ENCODE results near the gene AZU1. TPM values are rescaled to one million over a fixed set of nuclear protein-coding genes. Genes with fewer than 3 reads are reported as not detected.
A peak's percentile ranks its signal among the peaks of the same experiment; 100 is the strongest.

Gene AZU1
- total RNA-seq, 1 donor from 2014 or later, result 0.21 TPM

DNA sequence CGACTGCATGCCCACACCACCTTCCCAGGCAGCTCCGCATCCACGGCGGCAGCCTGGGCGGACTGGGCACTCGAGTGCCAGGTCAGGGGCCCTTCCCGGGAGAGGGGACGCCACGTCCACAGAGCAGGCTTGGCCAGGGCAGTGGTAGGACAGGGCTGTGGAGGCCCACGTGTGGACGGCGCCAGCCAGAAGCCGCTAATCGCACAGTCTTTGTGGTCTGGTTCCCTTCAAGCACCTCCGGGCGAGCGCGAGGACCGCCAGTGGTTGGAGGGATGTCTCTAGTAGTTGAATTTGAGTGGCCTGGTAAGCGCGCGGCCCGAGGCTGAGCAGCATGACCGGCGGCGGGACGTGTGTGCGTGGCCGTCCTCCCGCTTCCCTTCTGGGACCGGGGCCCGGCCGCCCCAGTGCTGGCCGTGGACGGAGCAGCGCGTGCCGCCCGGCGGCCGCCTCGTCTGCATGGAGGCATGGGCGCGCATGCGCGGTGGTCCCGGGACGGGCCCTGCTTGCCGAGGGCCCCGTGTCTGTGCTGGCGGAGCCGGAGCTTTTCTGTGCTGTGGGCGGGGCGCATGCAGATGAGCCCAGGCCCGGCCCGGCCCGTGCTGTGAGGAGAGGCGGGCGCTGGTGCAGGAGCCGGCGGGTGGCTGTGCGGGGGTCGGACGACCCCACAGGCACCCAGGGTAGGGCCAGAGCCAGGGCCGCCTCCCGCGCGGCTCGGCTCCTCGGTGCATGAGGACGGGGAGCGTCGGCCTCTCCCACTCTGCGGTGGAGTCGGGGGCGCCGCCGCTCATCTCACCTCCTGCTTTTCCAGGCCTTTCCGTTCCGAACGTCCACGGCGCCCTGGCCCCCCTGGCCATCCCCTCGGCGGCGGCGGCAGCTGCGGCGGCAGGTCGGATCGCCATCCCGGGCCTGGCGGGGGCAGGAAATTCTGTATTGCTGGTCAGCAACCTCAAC is 21.8 kb upstream of the AZU1 start:
- Mint-ChIP-seq H3K36me3 (ENCODE audit: low read depth, unreplicated experiment) (peaks cover 33% of the 10 kb centered on the region), H3K9me3 (ENCODE audit: unreplicated experiment) (no peaks in the 10 kb centered on the region), H3K4me3 (ENCODE audit: unreplicated experiment) (no peak overlapping the region), H3K27ac (ENCODE audit: unreplicated experiment) (no peak overlapping the region), H3K27me3 (ENCODE audit: unreplicated experiment) (peaks cover 39% of the 10 kb centered on the region), H3K4me1 (ENCODE audit: unreplicated experiment) (peaks cover 23% of the 10 kb centered on the region)
- TF ChIP-seq, protein P1, sequence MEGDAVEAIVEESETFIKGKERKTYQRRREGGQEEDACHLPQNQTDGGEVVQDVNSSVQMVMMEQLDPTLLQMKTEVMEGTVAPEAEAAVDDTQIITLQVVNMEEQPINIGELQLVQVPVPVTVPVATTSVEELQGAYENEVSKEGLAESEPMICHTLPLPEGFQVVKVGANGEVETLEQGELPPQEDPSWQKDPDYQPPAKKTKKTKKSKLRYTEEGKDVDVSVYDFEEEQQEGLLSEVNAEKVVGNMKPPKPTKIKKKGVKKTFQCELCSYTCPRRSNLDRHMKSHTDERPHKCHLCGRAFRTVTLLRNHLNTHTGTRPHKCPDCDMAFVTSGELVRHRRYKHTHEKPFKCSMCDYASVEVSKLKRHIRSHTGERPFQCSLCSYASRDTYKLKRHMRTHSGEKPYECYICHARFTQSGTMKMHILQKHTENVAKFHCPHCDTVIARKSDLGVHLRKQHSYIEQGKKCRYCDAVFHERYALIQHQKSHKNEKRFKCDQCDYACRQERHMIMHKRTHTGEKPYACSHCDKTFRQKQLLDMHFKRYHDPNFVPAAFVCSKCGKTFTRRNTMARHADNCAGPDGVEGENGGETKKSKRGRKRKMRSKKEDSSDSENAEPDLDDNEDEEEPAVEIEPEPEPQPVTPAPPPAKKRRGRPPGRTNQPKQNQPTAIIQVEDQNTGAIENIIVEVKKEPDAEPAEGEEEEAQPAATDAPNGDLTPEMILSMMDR (IDR thresholded peaks at IDR 0.05; ENCODE audit: unreplicated experiment), result no peak
- DNase-seq (ENCODE audit: low spot score), result no peak

DNA sequence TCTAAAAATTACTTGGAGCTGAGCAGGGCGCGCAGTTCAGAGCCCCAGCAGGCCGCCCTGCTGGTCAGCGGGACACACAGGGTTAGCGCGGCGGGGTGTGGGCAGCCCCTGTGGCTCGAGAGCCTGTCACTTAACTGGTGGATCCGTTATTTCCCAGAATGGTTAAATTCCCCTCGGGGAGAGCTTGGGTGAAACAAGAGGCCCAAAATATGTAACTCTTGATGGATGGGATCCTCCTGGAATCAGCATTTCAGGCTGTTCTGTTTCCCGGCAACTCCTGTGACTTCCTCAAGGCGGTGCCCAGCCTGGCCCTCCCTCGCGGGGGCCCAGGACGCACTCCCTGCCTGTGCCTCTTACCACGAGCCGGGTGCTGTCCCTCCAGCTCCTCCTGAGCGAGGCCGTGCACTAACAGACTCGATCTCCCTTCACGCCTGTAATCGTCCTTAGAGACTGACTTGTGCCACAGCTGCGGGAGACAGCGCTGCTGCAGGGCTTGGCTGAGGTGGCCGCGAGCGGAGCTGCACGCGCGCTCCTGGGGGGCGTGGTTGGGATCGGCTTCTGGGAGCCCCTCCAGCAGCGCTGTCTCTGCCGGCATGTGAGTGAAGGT is 20.7 kb upstream of the AZU1 start:
- H3K27ac Mint-ChIP-seq (ENCODE audit: unreplicated experiment), result peak overlapping the region; percentile 68
- DNase-seq (ENCODE audit: low spot score), result no peak
- H3K4me3 Mint-ChIP-seq (ENCODE audit: unreplicated experiment), result peak overlapping the region; percentile 82
- H3K9me3 Mint-ChIP-seq (ENCODE audit: unreplicated experiment), result no peaks in the 10 kb centered on the region
- TF ChIP-seq, protein P1 (IDR thresholded peaks at IDR 0.05; ENCODE audit: unreplicated experiment), result no peak
- H3K27me3 Mint-ChIP-seq (ENCODE audit: unreplicated experiment), result peaks cover 38% of the 10 kb centered on the region
- peaks cover 33% of the 10 kb centered on the region for H3K36me3 Mint-ChIP-seq (ENCODE audit: low read depth, unreplicated experiment)
- H3K4me1 Mint-ChIP-seq (ENCODE audit: unreplicated experiment), result peaks cover 17% of the 10 kb centered on the region

DNA sequence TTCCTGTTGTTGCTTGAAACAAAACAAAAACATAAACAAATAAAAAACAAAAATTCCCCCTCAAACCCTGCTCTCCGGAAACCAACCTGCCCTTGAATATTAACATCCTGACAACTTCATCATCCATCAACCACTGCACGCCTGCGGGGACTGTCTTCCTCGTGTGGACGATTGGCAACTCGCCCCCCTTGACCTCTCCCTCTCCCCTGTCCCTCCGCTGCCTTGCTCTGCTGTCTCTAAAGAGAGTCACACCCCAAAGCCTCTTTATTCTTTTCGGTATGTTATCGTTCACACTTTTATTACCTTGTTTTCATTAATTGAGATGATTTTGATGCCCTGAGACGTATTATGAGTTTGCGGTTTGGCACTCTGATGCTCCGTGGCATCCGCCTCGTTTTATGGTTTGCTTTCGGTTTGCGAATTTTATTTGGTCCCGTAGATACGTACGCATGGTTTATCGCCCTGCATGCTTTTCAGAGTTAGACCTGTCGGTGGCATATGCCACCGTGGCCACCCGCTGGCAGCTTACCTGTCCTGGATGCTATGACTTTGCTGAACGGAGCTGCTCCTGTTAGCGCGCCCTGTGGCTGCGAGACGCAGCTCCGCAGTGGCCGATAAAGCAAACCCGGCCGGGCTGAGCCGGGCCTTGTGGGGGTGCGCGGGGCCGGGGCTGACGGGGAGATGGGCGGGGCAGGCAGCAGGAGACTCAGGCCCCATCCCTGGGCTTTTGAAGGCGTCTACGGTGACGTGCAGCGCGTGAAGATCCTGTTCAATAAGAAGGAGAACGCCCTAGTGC is 19.8 kb upstream of the AZU1 start:
- Mint-ChIP-seq H3K36me3 (ENCODE audit: low read depth, unreplicated experiment) (peaks cover 28% of the 10 kb centered on the region), H3K9me3 (ENCODE audit: unreplicated experiment) (no peaks in the 10 kb centered on the region), H3K27ac (ENCODE audit: unreplicated experiment) (peak overlapping the region; percentile 68), H3K27me3 (ENCODE audit: unreplicated experiment) (peaks cover 31% of the 10 kb centered on the region), H3K4me1 (ENCODE audit: unreplicated experiment) (peaks cover 9% of the 10 kb centered on the region), H3K4me3 (ENCODE audit: unreplicated experiment) (peak overlapping the region; percentile 82)
- TF ChIP-seq, protein P1 (IDR thresholded peaks at IDR 0.05; ENCODE audit: unreplicated experiment), result no peak
- DNase-seq (ENCODE audit: low spot score), result no peak

DNA sequence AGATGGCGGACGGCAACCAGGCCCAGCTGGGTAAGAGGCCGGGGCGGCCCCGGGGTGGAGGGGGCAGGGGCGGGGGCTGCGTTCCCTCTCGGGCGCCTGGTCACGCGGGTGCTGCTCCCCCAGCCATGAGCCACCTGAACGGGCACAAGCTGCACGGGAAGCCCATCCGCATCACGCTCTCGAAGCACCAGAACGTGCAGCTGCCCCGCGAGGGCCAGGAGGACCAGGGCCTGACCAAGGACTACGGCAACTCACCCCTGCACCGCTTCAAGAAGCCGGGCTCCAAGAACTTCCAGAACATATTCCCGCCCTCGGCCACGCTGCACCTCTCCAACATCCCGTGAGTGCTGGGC is 19.2 kb upstream of the AZU1 start:
- TF ChIP-seq, protein P1 (IDR thresholded peaks at IDR 0.05; ENCODE audit: unreplicated experiment), result no peak
- peaks cover 8% of the 10 kb centered on the region for H3K4me1 Mint-ChIP-seq (ENCODE audit: unreplicated experiment)
- H3K4me3 Mint-ChIP-seq (ENCODE audit: unreplicated experiment), result no peak overlapping the region
- no peak for DNase-seq (ENCODE audit: low spot score)
- no peak overlapping the region for H3K27ac Mint-ChIP-seq (ENCODE audit: unreplicated experiment)
- peaks cover 28% of the 10 kb centered on the region for H3K36me3 Mint-ChIP-seq (ENCODE audit: low read depth, unreplicated experiment)
- no peaks in the 10 kb centered on the region for H3K9me3 Mint-ChIP-seq (ENCODE audit: unreplicated experiment)
- peaks cover 25% of the 10 kb centered on the region for H3K27me3 Mint-ChIP-seq (ENCODE audit: unreplicated experiment)

Measured in endothelial cell (in vitro differentiated cells).